Measurements from ENCODE around the gene FAM25G. TPM values are rescaled to one million over a fixed set of nuclear protein-coding genes. Genes with fewer than 3 reads are reported as not detected.
"Not testable (repeated sequence)": the region's sequence is repeated elsewhere in the genome, so short reads cannot be mapped to it uniquely, and the experiment has no call there.

The FAM25G gene
- total RNA-seq, result not detected

- not testable (repeated sequence) for H3K4me3 ChIP-seq; H3K4me1 ChIP-seq; H3K9me3 ChIP-seq; H3K36me3 ChIP-seq; DNase-seq (ENCODE audit: low spot score); H3K27me3 ChIP-seq; H3K27ac ChIP-seq
These were observed at the start of gene FAM25G for GRCh38 chr10:47491600-47491999. FAM25G (minus strand) TSS chr10:47491700; CDS start chr10:47491674, 26 bp downstream.

GRCh38 chr10:47536430-47536829 lies 44.9 kb upstream of the FAM25G start:
- not testable (repeated sequence) for H3K36me3 ChIP-seq; DNase-seq (ENCODE audit: low spot score); H3K9me3 ChIP-seq; H3K27ac ChIP-seq; H3K27me3 ChIP-seq; H3K4me1 ChIP-seq; H3K4me3 ChIP-seq

- H3K4me3 ChIP-seq; DNase-seq (ENCODE audit: low spot score); H3K9me3 ChIP-seq; H3K4me1 ChIP-seq; H3K27me3 ChIP-seq; H3K36me3 ChIP-seq; H3K27ac ChIP-seq: not testable (repeated sequence)
These were observed 32.0 kb upstream of the FAM25G start, which contains the start of gene AGAP9 for GRCh38 chr10:47523475-47523874. AGAP9 (minus strand) TSS chr10:47523638; CDS start chr10:47523526, 112 bp downstream.

- H3K27me3 ChIP-seq; H3K4me3 ChIP-seq; H3K36me3 ChIP-seq; H3K27ac ChIP-seq; H3K9me3 ChIP-seq; H3K4me1 ChIP-seq; DNase-seq (ENCODE audit: low spot score): not testable (repeated sequence)
These were observed 10.8 kb upstream of the FAM25G start for GRCh38 chr10:47502313-47502712.

GRCh38 chr10:47494226-47494625 lies 2.7 kb upstream of the FAM25G start:
- H3K4me1 ChIP-seq; H3K36me3 ChIP-seq; H3K9me3 ChIP-seq; H3K27ac ChIP-seq; DNase-seq (ENCODE audit: low spot score); H3K27me3 ChIP-seq; H3K4me3 ChIP-seq: not testable (repeated sequence)

GRCh38 chr10:47489630-47490029 lies 1.9 kb downstream of the FAM25G start:
- not testable (repeated sequence) for H3K27ac ChIP-seq; H3K36me3 ChIP-seq; H3K4me1 ChIP-seq; H3K4me3 ChIP-seq; H3K9me3 ChIP-seq; H3K27me3 ChIP-seq; DNase-seq (ENCODE audit: low spot score)

- H3K9me3 ChIP-seq; DNase-seq (ENCODE audit: low spot score); H3K36me3 ChIP-seq; H3K4me3 ChIP-seq; H3K4me1 ChIP-seq; H3K27me3 ChIP-seq; H3K27ac ChIP-seq: not testable (repeated sequence)
These were observed 5.6 kb downstream of the FAM25G start for GRCh38 chr10:47485943-47486342.

GRCh38 chr10:47484786-47485185 lies 6.7 kb downstream of the FAM25G start:
- not testable (repeated sequence) for H3K4me1 ChIP-seq; H3K36me3 ChIP-seq; DNase-seq (ENCODE audit: low spot score); H3K4me3 ChIP-seq; H3K9me3 ChIP-seq; H3K27ac ChIP-seq; H3K27me3 ChIP-seq

GRCh38 chr10:47483923-47484322 lies 7.6 kb downstream of the FAM25G start, which contains the start of gene ANXA8:
ANXA8 (minus strand) TSS chr10:47484115; CDS start chr10:47483933, 182 bp downstream.
- not testable (repeated sequence) for H3K27ac ChIP-seq; H3K36me3 ChIP-seq; DNase-seq (ENCODE audit: low spot score)

GRCh38 chr10:47482367-47482766 lies 9.1 kb downstream of the FAM25G start:
- H3K4me1 ChIP-seq; H3K9me3 ChIP-seq; DNase-seq (ENCODE audit: low spot score); H3K36me3 ChIP-seq; H3K27me3 ChIP-seq; H3K27ac ChIP-seq; H3K4me3 ChIP-seq: not testable (repeated sequence)

More at GRCh38 chr10:47483923-47484322, 7.6 kb downstream of the FAM25G start, which contains the start of gene ANXA8:
- H3K4me1 ChIP-seq, H3K4me3 ChIP-seq, H3K27me3 ChIP-seq, H3K9me3 ChIP-seq: not testable (repeated sequence)

- H3K27me3 ChIP-seq; H3K27ac ChIP-seq; H3K4me3 ChIP-seq; H3K9me3 ChIP-seq; H3K36me3 ChIP-seq; H3K4me1 ChIP-seq; DNase-seq (ENCODE audit: low spot score): not testable (repeated sequence)
These were observed 9.7 kb downstream of the FAM25G start for GRCh38 chr10:47481768-47482181.

- not testable (repeated sequence) for H3K9me3 ChIP-seq; DNase-seq (ENCODE audit: low spot score); H3K4me1 ChIP-seq; H3K27me3 ChIP-seq; H3K27ac ChIP-seq; H3K4me3 ChIP-seq; H3K36me3 ChIP-seq
These were observed 10.2 kb downstream of the FAM25G start for GRCh38 chr10:47481182-47481766.

GRCh38 chr10:47480133-47480532 lies 11.4 kb downstream of the FAM25G start:
- not testable (repeated sequence) for H3K4me1 ChIP-seq; H3K4me3 ChIP-seq; DNase-seq (ENCODE audit: low spot score); H3K27me3 ChIP-seq; H3K9me3 ChIP-seq; H3K27ac ChIP-seq; H3K36me3 ChIP-seq

GRCh38 chr10:47478114-47478513 lies 13.4 kb downstream of the FAM25G start:
- not testable (repeated sequence) for H3K27me3 ChIP-seq; H3K4me3 ChIP-seq; H3K27ac ChIP-seq; H3K36me3 ChIP-seq; H3K9me3 ChIP-seq; H3K4me1 ChIP-seq; DNase-seq (ENCODE audit: low spot score)

- not testable (repeated sequence) for H3K4me3 ChIP-seq; H3K27me3 ChIP-seq; H3K9me3 ChIP-seq; DNase-seq (ENCODE audit: low spot score); H3K36me3 ChIP-seq; H3K4me1 ChIP-seq; H3K27ac ChIP-seq
These were observed 14.4 kb downstream of the FAM25G start for GRCh38 chr10:47477078-47477477.

GRCh38 chr10:47475101-47475500 lies 16.4 kb downstream of the FAM25G start:
- H3K4me3 ChIP-seq; H3K36me3 ChIP-seq; H3K9me3 ChIP-seq; H3K4me1 ChIP-seq; H3K27me3 ChIP-seq; DNase-seq (ENCODE audit: low spot score); H3K27ac ChIP-seq: not testable (repeated sequence)
